ENCODE data around the gene GALR2.

GALR2 gene, protein sequence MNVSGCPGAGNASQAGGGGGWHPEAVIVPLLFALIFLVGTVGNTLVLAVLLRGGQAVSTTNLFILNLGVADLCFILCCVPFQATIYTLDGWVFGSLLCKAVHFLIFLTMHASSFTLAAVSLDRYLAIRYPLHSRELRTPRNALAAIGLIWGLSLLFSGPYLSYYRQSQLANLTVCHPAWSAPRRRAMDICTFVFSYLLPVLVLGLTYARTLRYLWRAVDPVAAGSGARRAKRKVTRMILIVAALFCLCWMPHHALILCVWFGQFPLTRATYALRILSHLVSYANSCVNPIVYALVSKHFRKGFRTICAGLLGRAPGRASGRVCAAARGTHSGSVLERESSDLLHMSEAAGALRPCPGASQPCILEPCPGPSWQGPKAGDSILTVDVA

DNA sequence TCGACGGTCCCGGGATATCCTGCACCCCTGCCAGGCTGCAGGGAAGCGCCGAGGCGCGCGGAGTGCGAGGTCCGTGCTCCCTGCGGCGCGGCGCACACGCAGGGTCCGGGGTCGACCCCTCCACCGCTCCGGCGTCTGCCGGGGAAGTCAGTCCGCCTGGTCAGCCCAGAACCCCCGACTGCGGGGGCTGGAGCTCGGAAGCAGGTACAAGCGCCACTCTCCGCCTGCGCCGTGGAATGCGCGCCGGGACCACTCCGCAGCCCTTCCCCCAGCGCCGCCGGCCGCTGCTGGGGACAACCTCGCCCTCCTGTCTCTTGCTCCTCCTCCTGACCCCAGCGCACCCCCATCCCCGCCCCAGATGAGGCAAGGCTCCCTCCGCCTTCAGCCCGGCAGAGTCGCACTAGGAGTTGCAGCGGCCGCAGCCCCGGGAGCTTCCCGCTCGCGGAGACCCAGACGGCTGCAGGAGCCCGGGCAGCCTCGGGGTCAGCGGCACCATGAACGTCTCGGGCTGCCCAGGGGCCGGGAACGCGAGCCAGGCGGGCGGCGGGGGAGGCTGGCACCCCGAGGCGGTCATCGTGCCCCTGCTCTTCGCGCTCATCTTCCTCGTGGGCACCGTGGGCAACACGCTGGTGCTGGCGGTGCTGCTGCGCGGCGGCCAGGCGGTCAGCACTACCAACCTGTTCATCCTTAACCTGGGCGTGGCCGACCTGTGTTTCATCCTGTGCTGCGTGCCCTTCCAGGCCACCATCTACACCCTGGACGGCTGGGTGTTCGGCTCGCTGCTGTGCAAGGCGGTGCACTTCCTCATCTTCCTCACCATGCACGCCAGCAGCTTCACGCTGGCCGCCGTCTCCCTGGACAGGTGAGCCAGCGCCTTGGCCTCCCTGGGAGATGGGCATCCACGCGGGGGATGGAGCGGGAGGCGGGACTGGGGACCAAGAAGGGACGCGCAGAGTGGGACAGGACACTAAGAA, at the start of gene GALR2:
TSS of gene GALR2 (plus strand) at position 392 of the 974 bp plus-strand sequence. CDS start at position 495, 103 bp downstream.
- Histone ChIP-seq H3K4me1 (peaks cover 74% of the 10 kb centered on the region), H3K27ac (no peak within 1 kb of the TSS), H3K27me3 (peaks cover 64% of the 10 kb centered on the region), H3K9me3 (no peaks in the 10 kb centered on the region), H3K4me2 (peak within 1 kb of the TSS; percentile 86), H3K4me3 (no peak within 1 kb of the TSS), H4K20me1 (peaks cover 54% of the 10 kb centered on the region), H3K36me3 (peaks cover 9% of the 10 kb centered on the region), H3K9ac (no peak within 1 kb of the TSS)
- no peak for TF ChIP-seq Cebpa-rat (IDR thresholded peaks at IDR 0.05)

DNA sequence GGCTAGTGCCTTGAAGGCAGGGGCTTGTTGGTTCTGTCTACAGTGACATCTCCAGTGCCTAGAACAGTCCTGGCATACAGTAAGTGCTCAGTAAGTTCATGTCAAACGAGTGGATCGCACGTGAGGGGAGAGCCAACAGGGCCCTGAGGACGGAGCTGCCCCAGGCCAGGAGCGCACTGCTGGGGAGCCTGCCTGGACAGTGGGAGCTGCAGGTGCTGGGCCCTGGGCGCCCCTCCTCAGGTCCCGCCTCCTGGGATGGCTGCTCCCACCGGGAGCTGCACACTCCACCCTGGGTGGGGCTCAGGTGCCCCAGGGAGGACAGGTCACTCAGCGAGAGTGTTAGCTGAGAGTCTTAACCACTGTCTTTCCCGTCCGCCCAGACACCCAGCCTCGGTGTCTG, 49.3 kb upstream of the GALR2 start:
- Histone ChIP-seq H3K27ac (no peak overlapping the region), H3K4me1 (peaks cover 56% of the 10 kb centered on the region), H3K9ac (no peak overlapping the region), H4K20me1 (no peaks in the 10 kb centered on the region), H3K27me3 (no peaks in the 10 kb centered on the region), H3K9me3 (no peaks in the 10 kb centered on the region), H3K4me3 (no peak overlapping the region), H3K4me2 (no peak overlapping the region), H3K36me3 (no peaks in the 10 kb centered on the region)
- TF ChIP-seq Cebpa-rat (IDR thresholded peaks at IDR 0.05): no peak

DNA sequence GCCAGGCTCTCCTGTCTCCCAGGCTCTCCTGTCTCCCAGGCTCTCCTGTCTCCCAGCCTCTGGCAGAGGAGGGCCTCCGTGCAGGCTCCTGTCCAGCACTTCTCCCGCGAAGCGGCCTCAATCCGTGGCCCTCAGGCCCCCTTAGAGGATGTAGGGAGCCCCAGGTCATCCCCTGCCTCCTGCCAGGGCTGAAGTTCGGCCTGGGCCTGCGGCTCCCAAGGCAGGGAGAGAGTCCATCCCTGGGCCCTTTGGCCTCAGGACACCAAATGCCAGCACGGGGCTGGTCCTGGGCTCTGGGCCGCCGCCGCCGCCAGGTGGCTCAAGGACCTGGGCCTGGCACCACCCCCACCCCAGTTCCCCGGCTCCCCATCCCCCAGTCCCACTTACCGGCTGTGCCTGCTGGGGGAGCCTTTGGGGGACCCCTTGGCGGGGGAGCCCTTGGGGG, 47.8 kb upstream of the GALR2 start:
- H3K4me2 ChIP-seq: no peak overlapping the region; the same call in 1 of the 2 replicates
- no peak overlapping the region for H3K4me3 ChIP-seq
- H3K27ac ChIP-seq: peak overlapping the region; percentile 59

DNA sequence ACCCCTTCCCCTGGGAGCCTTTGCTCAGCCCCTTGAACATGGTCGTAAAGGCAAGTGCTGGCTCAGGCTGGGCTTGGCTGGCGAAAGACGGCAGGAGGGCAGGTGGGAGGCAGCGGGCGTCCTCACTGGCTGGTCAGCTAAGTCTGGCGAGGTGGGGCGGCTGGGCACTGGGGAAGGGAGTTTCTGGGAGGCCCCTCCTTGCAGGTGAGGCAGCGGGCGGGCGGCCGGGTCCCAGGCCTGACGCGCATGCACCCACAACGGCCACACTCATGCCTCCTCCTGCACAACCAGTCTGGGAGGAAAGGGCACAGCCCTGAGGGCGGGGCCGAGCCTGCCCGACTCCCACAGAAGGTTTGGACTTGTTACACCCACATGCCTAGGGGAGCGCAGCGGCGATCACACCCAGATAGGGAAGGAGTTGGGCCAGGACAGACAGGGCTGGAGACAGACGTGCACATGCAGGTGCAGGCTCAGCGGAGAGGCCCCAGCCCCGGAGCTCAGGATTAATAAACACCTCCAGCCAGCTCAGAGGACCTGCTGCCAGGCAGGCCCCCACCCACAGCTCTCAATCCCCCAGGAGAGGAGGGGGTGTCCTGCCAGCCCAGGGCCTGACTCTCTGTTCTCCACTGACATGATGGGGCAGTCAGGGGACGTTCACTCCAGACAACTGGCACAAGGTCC, 47.3 kb upstream of the GALR2 start, which contains the start of gene EVPL:
TSS of gene EVPL (minus strand) at position 148 of the 681 bp plus-strand sequence. CDS start at position 40, 108 bp downstream.
- H3K27me3 ChIP-seq: no peaks in the 10 kb centered on the region
- H3K4me1 ChIP-seq: peaks cover 48% of the 10 kb centered on the region
- peak within 1 kb of the TSS; percentile 91 for H3K27ac ChIP-seq
- H3K9ac ChIP-seq: 0 out of 2 replicates have a peak within 1 kb of the TSS, but pooled peaks have one; percentile 24
- H3K9me3 ChIP-seq: peaks cover 2% of the 10 kb centered on the region; the same call in 1 of the 2 replicates
- H3K36me3 ChIP-seq: no peaks in the 10 kb centered on the region
- no peak within 1 kb of the TSS for H3K4me3 ChIP-seq
- TF ChIP-seq Cebpa-rat (IDR thresholded peaks at IDR 0.05): no peak
- no peaks in the 10 kb centered on the region for H4K20me1 ChIP-seq
- H3K4me2 ChIP-seq: peak within 1 kb of the TSS; percentile 93

More for the DNA sequence above, 47.8 kb upstream of the GALR2 start:
- H3K27me3 ChIP-seq: no peaks in the 10 kb centered on the region
- peaks cover 48% of the 10 kb centered on the region for H3K4me1 ChIP-seq
- no peaks in the 10 kb centered on the region for H3K36me3 ChIP-seq
- no peak for TF ChIP-seq Cebpa-rat (IDR thresholded peaks at IDR 0.05)
- H4K20me1 ChIP-seq: no peaks in the 10 kb centered on the region
- no peaks in the 10 kb centered on the region for H3K9me3 ChIP-seq
- 0 out of 2 replicates have a peak overlapping the region, but pooled peaks have one; percentile 24 for H3K9ac ChIP-seq

DNA sequence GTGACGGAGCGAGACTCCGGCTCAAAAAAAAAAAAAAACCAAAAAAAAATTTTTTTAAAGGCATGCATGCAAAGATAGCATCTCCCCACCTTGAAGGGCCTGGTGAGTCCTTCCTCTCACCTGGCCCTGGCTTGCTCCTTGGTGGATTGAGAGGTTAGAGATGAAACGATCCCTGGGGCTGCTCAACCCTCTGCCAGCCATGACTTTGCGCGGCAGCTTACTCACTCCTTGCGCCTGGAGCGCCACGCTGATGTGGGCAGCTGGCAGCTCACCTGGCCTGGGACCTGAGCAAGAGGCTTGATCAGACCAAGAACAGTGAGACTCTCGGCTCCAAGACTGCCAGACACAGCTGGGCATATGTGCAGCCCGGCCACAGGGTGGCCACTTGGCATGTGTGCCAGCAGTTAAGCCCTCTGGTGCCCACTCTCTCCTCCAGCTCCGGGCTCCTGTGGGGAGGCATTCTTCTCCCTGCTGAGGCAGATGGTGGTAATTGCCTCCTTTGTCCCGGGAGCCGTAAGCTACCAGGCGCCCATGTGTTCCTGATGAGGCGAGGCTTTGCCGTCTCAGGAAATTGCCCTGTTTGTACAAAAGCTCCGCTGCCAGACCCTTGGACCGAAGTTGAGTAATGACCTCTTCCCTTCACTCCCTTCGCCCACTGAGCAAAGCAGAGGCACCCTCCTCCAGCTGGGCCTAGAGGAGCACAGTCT, 42.4 kb upstream of the GALR2 start:
- no peak overlapping the region for H3K9ac ChIP-seq
- H3K4me2 ChIP-seq: no peak overlapping the region

DNA sequence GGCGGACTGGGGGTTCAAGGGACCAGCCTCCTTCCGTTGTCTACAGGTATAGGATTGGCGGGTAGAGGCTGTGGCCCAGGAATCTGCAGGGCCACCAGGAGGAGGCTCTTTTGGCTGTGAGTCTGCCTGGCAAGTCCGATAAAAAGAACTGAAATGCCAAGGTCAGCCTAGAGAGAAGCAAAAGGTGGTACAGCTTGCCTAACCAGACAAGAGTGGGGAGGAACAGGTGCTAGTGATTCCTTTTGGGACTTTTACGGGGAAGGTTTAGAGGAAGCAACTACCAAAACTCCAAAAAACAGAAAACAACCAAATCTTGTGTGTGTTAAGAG, 41.8 kb upstream of the GALR2 start:
- Histone ChIP-seq H3K27me3 (no peaks in the 10 kb centered on the region), H3K4me3 (no peak overlapping the region), H3K4me1 (peaks cover 60% of the 10 kb centered on the region), H3K9me3 (peaks cover 5% of the 10 kb centered on the region; the same call in 1 of the 2 replicates), H3K4me2 (no peak overlapping the region), H3K9ac (no peak overlapping the region), H4K20me1 (no peaks in the 10 kb centered on the region), H3K36me3 (no peaks in the 10 kb centered on the region), H3K27ac (peak overlapping the region; percentile 20; the same call in 1 of the 2 replicates)
- no peak for TF ChIP-seq Cebpa-rat (IDR thresholded peaks at IDR 0.05)

More for the DNA sequence above, 42.4 kb upstream of the GALR2 start:
- H3K9me3 ChIP-seq: peaks cover 5% of the 10 kb centered on the region; the same call in 1 of the 2 replicates
- TF ChIP-seq Cebpa-rat (IDR thresholded peaks at IDR 0.05): no peak
- peak overlapping the region; percentile 20; the same call in 1 of the 2 replicates for H3K27ac ChIP-seq
- H3K4me1 ChIP-seq: peaks cover 60% of the 10 kb centered on the region
- no peak overlapping the region for H3K4me3 ChIP-seq
- H3K27me3 ChIP-seq: no peaks in the 10 kb centered on the region
- no peaks in the 10 kb centered on the region for H4K20me1 ChIP-seq
- H3K36me3 ChIP-seq: no peaks in the 10 kb centered on the region

DNA sequence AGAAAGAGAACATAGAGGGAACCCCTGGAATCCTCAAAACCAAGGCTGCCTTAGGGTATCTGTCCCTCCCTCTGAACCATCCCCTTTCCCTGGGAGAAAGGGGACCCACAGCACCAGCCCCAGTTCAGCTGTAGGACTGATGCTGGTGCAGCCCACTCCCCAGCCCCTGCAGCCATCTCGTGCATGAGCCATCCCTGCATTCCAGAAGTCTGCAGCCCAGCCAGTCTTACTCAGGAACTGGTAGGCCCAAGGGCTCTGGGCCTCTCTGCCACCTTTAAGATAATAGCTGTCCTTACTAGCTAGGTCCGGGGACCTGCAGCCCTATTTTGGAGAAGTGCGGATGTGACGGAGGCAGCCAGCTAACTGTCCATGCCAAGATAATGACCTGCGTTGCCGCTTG, 41.4 kb upstream of the GALR2 start:
- Histone ChIP-seq H3K27ac (no peak overlapping the region), H3K9me3 (peaks cover 5% of the 10 kb centered on the region; the same call in 1 of the 2 replicates), H3K4me1 (peaks cover 60% of the 10 kb centered on the region), H3K9ac (no peak overlapping the region), H3K4me2 (no peak overlapping the region), H3K36me3 (peaks cover 2% of the 10 kb centered on the region; the same call in 1 of the 2 replicates), H4K20me1 (no peaks in the 10 kb centered on the region), H3K4me3 (no peak overlapping the region), H3K27me3 (no peaks in the 10 kb centered on the region)
- no peak for TF ChIP-seq Cebpa-rat (IDR thresholded peaks at IDR 0.05)

DNA sequence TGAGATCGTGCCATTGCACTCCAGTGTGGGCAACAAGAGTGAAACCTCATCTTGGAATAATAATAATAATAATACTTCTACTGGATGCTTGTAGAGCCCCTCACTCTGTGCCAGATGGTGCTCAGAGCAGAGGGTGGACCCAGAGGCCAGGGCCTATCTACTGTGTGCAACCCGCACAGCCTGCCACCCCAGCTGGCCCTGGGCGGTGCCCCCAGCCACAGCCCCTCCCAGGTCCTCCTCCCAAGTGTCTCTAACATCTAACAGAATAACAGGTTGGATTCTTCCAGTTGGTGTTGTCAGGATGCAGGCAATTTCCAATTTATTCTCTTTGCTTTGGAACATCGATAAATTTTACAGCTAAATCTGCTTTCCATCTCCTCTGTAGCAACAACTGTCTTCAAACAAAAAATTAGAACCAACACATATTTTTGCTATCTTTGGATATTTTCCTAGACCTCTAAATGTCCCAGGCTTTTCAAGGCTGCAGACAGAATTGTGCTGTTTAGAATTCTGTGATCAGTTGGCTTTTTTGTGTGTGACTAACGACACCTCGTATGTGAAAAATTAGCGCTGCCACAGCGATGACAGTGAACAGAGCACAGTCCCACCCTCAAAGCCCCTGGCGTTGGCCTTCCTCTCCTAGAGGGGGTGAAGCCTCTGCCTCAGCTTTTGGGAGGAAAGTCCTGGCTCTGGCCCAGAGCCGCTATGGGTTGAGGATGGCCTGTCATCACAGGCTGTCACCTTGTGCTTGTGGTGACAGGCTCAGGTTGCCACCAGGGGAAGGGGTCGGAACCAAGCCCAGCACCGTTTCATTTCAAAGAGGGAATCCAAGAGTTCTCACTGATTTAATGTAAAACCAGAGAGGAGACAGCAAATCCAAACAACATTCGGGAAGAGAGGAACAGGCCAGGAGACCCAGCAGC, 39.9 kb upstream of the GALR2 start:
- TF ChIP-seq Cebpa-rat (IDR thresholded peaks at IDR 0.05): no peak
- Histone ChIP-seq H3K4me3 (no peak overlapping the region), H3K27me3 (no peaks in the 10 kb centered on the region), H3K9ac (no peak overlapping the region), H3K9me3 (peaks cover 5% of the 10 kb centered on the region; the same call in 1 of the 2 replicates), H3K4me1 (peaks cover 49% of the 10 kb centered on the region), H4K20me1 (peaks cover 7% of the 10 kb centered on the region; the same call in 1 of the 2 replicates), H3K36me3 (peaks cover 18% of the 10 kb centered on the region), H3K27ac (no peak overlapping the region; the same call in 1 of the 2 replicates), H3K4me2 (no peak overlapping the region)

All from BLaER1 (cell line).